Endothelial cell of umbilical vein (primary cell): ENCODE measurements around the gene CCNI. TPM values are rescaled to one million over a fixed set of nuclear protein-coding genes. Genes with fewer than 3 reads are reported as not detected.

Experiments used
- Bru-seq: library from RNA; stranded (reverse); fragments of 400-500 nt; gene quantifications from one replicate; lab custom pipeline; 2021; lab: Mats Ljungman, UMichigan
- BruChase-seq, 2 experiments: library from RNA; stranded (reverse); fragments of 400-500 nt; gene quantifications; one replicate each; lab custom pipeline; 2021; lab: Mats Ljungman, UMichigan
- BruUV-seq: library from RNA; stranded (reverse); fragments of 400-500 nt; replicated peaks from 2 replicates; lab custom pipeline; 2021; lab: Mats Ljungman, UMichigan
- CTCF ChIA-PET: fragments of 300-600, 350-600 bp; sonication (Branson Sonifier 250); formaldehyde crosslinking; loops from one replicate; lab custom pipeline; 2021; ENCODE audit warnings: antibody characterized with exemption, inconsistent platforms; lab: Charles Lee
- POLR2A ChIA-PET: fragments of 300-600, 350-600 bp; sonication (Branson Sonifier 250); formaldehyde crosslinking; loops from one replicate; lab custom pipeline; 2021; ENCODE audit warnings: antibody characterized with exemption, inconsistent platforms; lab: Charles Lee
- DNase-seq: peaks from one replicate; pipeline ENCODE4 v3.0.0-alpha.2; 2011; ENCODE audit warnings: low read depth, low spot score
- FAIRE-seq: peaks from 2 replicates; lab custom pipeline; 2011; peaks lifted over from hg19 to GRCh38; lab: Jason Lieb, UNC
- H2AFZ ChIP-seq: 2 replicates; pipeline ENCODE4 v1.6.0; 2012; ENCODE audit warnings: low read depth, low read length, control low read depth, inconsistent platforms
- H3K27ac ChIP-seq: 2 replicates; pipeline ENCODE4 v1.5.1; 2011; ENCODE audit warnings: low read depth, mild to moderate bottlenecking, control low read depth, low read length, moderate library complexity; ENCODE audit not compliant: insufficient read depth
- H3K27me3 ChIP-seq, 2 experiments: 2 replicates each; pipeline versions ENCODE4 v1.6.0 to v1.6.1; 2011; ENCODE audit warnings: low read length in 2 of 2, mixed read lengths in 1 of 2; ENCODE audit not compliant: control insufficient read depth in 2 of 2, insufficient read depth in 2 of 2
- H3K36me3 ChIP-seq, 2 experiments: 2 replicates in 1 of 2; 3 replicates in 1 of 2; pipeline ENCODE4 v1.5.1; 2011; ENCODE audit warnings: low read length in 2 of 2, mild to moderate bottlenecking in 1 of 2, moderate library complexity in 1 of 2; ENCODE audit not compliant: control insufficient read depth in 2 of 2, insufficient read depth in 2 of 2; ENCODE audit errors: extremely low read depth in 1 of 2
- H3K4me1 ChIP-seq: 3 replicates; pipeline ENCODE4 v1.5.1; 2011; ENCODE audit warnings: mild to moderate bottlenecking, low read length; ENCODE audit not compliant: control insufficient read depth, insufficient read depth; ENCODE audit errors: extremely low read depth
- H3K4me2 ChIP-seq: 2 replicates; pipeline ENCODE4 v1.6.1; 2011; ENCODE audit warnings: low read length, control low read depth, mixed read lengths; ENCODE audit not compliant: insufficient read depth
- H3K4me3 ChIP-seq, 3 experiments: fragments of 200-600 bp in 1 of 3; sonication (generic), shearing (Covaris generic) in 1 of 3; replicated peaks in 1 of 3; 2 replicates each; pipeline ENCODE4 v1.5.1; 2011 to 2016; ENCODE audit warnings: control low read depth in 3 of 3, low read length in 3 of 3, mild to moderate bottlenecking in 2 of 3, inconsistent platforms in 1 of 3, low read depth in 1 of 3, moderate library complexity in 1 of 3; ENCODE audit not compliant: insufficient read depth in 1 of 3
- H3K79me2 ChIP-seq: 2 replicates; pipeline ENCODE4 v1.6.0; 2012; ENCODE audit warnings: low read length, inconsistent platforms; ENCODE audit not compliant: control insufficient read depth, insufficient read depth
- H3K9ac ChIP-seq: replicated peaks from 2 replicates; pipeline ENCODE3; 2011; ENCODE audit warnings: low read length, control low read depth; ENCODE audit not compliant: insufficient read depth; ENCODE audit errors: extremely low read depth
- H3K9me1 ChIP-seq: replicated peaks from 3 replicates; pipeline ENCODE4 v1.6.0; 2011; ENCODE audit warnings: mild to moderate bottlenecking, low read length; ENCODE audit not compliant: control insufficient read depth, insufficient read depth; ENCODE audit errors: extremely low read depth
- H3K9me3 ChIP-seq: replicated peaks from 2 replicates; pipeline ENCODE4 v1.5.1; 2012; ENCODE audit warnings: low read length, inconsistent platforms; ENCODE audit not compliant: control insufficient read depth, insufficient read depth
- H4K20me1 ChIP-seq: replicated peaks from 2 replicates; pipeline ENCODE3; 2011; ENCODE audit warnings: mild to moderate bottlenecking, low read length; ENCODE audit not compliant: control insufficient read depth, insufficient read depth; ENCODE audit errors: extremely low read depth
- CTCF ChIP-seq, 2 donors: IDR thresholded peaks; 1 replicate in 1 of 2; 2 replicates in 1 of 2; pipeline ENCODE4 v1.5.1; 2011; ENCODE audit warnings: low read length in 2 of 2, mild to moderate bottlenecking in 2 of 2, moderate library complexity in 2 of 2, control low read depth in 1 of 2, inconsistent platforms in 1 of 2, low read depth in 1 of 2; ENCODE audit not compliant: insufficient read depth in 1 of 2; ENCODE audit errors: extremely low read depth in 1 of 2
- EZH2 ChIP-seq: IDR thresholded peaks from 2 replicates; pipeline ENCODE4 v1.6.1; 2012; ENCODE audit warnings: borderline replicate concordance, low read depth, mild to moderate bottlenecking, moderate library complexity, low read length, inconsistent platforms; ENCODE audit not compliant: severe bottlenecking
- FOS ChIP-seq: IDR thresholded peaks from 2 replicates; pipeline ENCODE4 v1.6.1; 2011; ENCODE audit warnings: mild to moderate bottlenecking, low read length, moderate library complexity, borderline replicate concordance; ENCODE audit not compliant: insufficient read depth
- GATA2 ChIP-seq: IDR thresholded peaks from 2 replicates; pipeline ENCODE4 v1.7.0; 2011; ENCODE audit warnings: low read depth, mild to moderate bottlenecking, moderate library complexity, mixed read lengths, low read length; ENCODE audit not compliant: insufficient read length, insufficient read depth
- JUN ChIP-seq: IDR thresholded peaks from 2 replicates; pipeline ENCODE4 v1.6.1; 2011; ENCODE audit warnings: borderline replicate concordance, low read depth; ENCODE audit not compliant: insufficient read length, insufficient read depth
- MAX ChIP-seq: IDR thresholded peaks from 2 replicates; pipeline ENCODE4 v1.6.1; 2011; ENCODE audit not compliant: insufficient read depth, insufficient read length
- MYC ChIP-seq: IDR thresholded peaks from one replicate; pipeline ENCODE4 v1.6.1; 2011; ENCODE audit warnings: mild to moderate bottlenecking, low read depth, low read length
- POLR2A ChIP-seq: IDR thresholded peaks from 2 replicates; pipeline ENCODE4 v1.6.1; 2012; ENCODE audit warnings: low read depth, mild to moderate bottlenecking, control low read depth, low read length
- POLR2AphosphoS5 ChIP-seq: IDR thresholded peaks from 2 replicates; pipeline ENCODE4 v1.6.1; 2012; ENCODE audit warnings: low read depth, mild to moderate bottlenecking, control low read depth, low read length, moderate library complexity; ENCODE audit not compliant: insufficient read depth
- dilution Hi-C: fragments of 300-500 bp; cut with MboI; formaldehyde crosslinking; loops from one replicate; pipeline ENCODE4 v1.15.0; 2019; ENCODE audit warnings: low sequenced_read_pairs; ENCODE audit not compliant: extremely low pct_ligation_motif_present
- intact Hi-C: fragments of 100-400 bp; cut with micrococcal nuclease; formaldehyde crosslinking; loops from one replicate; pipeline ENCODE4 v1.10.0; 2022
- long read RNA-seq: library from polyadenylated mRNA; stranded (forward); transcript quantifications from one replicate; pipeline ENCODE4 v2.0.0, GENCODE V29; 2021
- polyA minus RNA-seq, 3 experiments: library from RNA; depleted of rRNA, polyadenylated mRNA; stranded (reverse); fragments of >200 nt; gene quantifications; 1 replicate in 1 of 3; 2 replicates in 2 of 3; pipeline ENCODE4 v1.2.3, GENCODE V29; 2011
- polyA plus RNA-seq, 4 experiments: library from polyadenylated mRNA; depleted of rRNA in 3 of 4; stranded (reverse) in 3 of 4; unstranded in 1 of 4; fragments of >200 nt; gene quantifications; 2 replicates each; pipeline versions ENCODE4 v1.2.1 to v1.2.3, GENCODE V29; 2011 to 2012; ENCODE audit warnings: missing spikeins in 1 of 4
- total RNA-seq: library from RNA; stranded (reverse); gene quantifications from 2 replicates; pipeline ENCODE4 v1.2.3, GENCODE V29; 2021

Gene CCNI
- total RNA-seq (212 and 227 TPM in 2 replicates), polyA plus RNA-seq (83.6 and 88.6 TPM in 2 replicates), polyA minus RNA-seq (228 and 308 TPM in 2 replicates), Bru-seq, nascent RNA (percentile 94 among the genes with signal in this experiment), BruChase-seq, experiment 1, labeled RNA remaining after a 6-hour chase (percentile 97 among the genes with signal in this experiment), BruChase-seq, experiment 2, labeled RNA remaining after a 2-hour chase (percentile 95 among the genes with signal in this experiment)
- polyA plus RNA-seq (2011; cell fraction: cytosol; rRNA removed), result 118 and 144 TPM in 2 replicates
- polyA plus RNA-seq (2011; cell fraction: nucleus; rRNA removed), result 44.6 and 62.4 TPM in 2 replicates
- polyA plus RNA-seq (2012), result 144 and 185 TPM in 2 replicates
- polyA minus RNA-seq (2011; cell fraction: cytosol; rRNA and poly(A)+ RNA removed), result 115 TPM
- polyA minus RNA-seq (2011; cell fraction: nucleus; rRNA and poly(A)+ RNA removed), result 70.5 and 72.0 TPM in 2 replicates
- long read RNA-seq, transcript CCNI-201 (7 exons, 2,772 nt), result major isoform, 149 of 214 reads
- long read RNA-seq, partial matches to known transcripts, result 22 of 214 reads
- long read RNA-seq, other reads (novel, unspliced or antisense), result 43 of 214 reads

- peak; percentile 31 for TF ChIP-seq MAX
- TF ChIP-seq MYC, result no peak
- no peak for TF ChIP-seq GATA2
- TF ChIP-seq POLR2AphosphoS5, result peak; percentile 63
- TF ChIP-seq CTCF (IDR thresholded peaks at IDR 0.05; ENCODE audit: extremely low read depth in 1 of 2, insufficient read depth in 1 of 2, low read depth in 1 of 2, low read length in 2 of 2), result no peak
- peak; percentile 77 for TF ChIP-seq JUN
- TF ChIP-seq FOS, result peak; percentile 32
- no peak for TF ChIP-seq EZH2
- peak; percentile 94 for TF ChIP-seq POLR2A
- Histone ChIP-seq H3K9ac (peak within 1 kb of the TSS; percentile 99), H3K4me2 (peak within 1 kb of the TSS; percentile 90), H3K79me2 (peaks cover 44% of the 10 kb centered on the region), H4K20me1 (peaks cover 11% of the 10 kb centered on the region), H3K9me3 (no peaks in the 10 kb centered on the region), H3K4me1 (peaks cover 22% of the 10 kb centered on the region), H3K27me3 (no peaks in the 10 kb centered on the region), H3K4me3 (peak within 1 kb of the TSS; percentile 83 to 98 (median 90)), H2AFZ (peak within 1 kb of the TSS; percentile 87), H3K9me1 (no peaks in the 10 kb centered on the region), H3K36me3 (no peaks in the 10 kb centered on the region), H3K27ac (peak within 1 kb of the TSS; percentile 98)
- TSS peak; percentile 66 for BruUV-seq
- FAIRE-seq (peak; percentile 90), DNase-seq (peak; percentile 99)
- CTCF ChIA-PET, result interaction anchor here (1.3 to 8.1 kb wide), 3 partner anchors 19 to 127 kb away, joined by 3 to 71 read pairs (median 13); no protein-coding TSS in a partner anchor
- intact Hi-C loops, result loop anchor here (1.0 to 10.0 kb wide), 6 partner anchors 17 to 931 kb away; partner anchors contain the start of genes CCNG2, MRPL1 and NUP54
- dilution Hi-C loops, result no loop called here
- POLR2A ChIA-PET, result interaction anchor here (0.6 to 2.0 kb wide), 7 partner anchors 10 to 1586 kb away, joined by 3 to 8 read pairs (median 3); partner anchors contain the start of genes RCHY1 and THAP6
Observed at GRCh38 chr4:77075869-77076799, at the start of gene CCNI. Gene CCNI (minus strand): TSS chr4:77075989. CDS start chr4:77066362, 9,627 bp downstream.
